DOHH2 (cell line): ENCODE data around the gene TSPAN11.

Experiments
- H3F3A ChIP-seq: fragments of 200-600 bp; sonication (generic), shearing (Covaris generic); 2 replicates; pipeline ENCODE4 v1.6.0; 2016; ENCODE audit warnings: antibody characterized with exemption, mild to moderate bottlenecking; ENCODE audit not compliant: control insufficient read depth, insufficient read depth
- H3K27ac ChIP-seq: fragments of 200-600 bp; sonication (generic); 2 replicates; pipeline ENCODE4 v1.5.1; 2014; ENCODE audit warnings: low read depth, mild to moderate bottlenecking, low read length, moderate library complexity
- H3K27me3 ChIP-seq: fragments of 200-600 bp; sonication (generic); 2 replicates; pipeline ENCODE4 v1.6.1; 2014; ENCODE audit warnings: mild to moderate bottlenecking, low read length, mixed read lengths; ENCODE audit not compliant: control insufficient read depth
- H3K36me3 ChIP-seq: fragments of 200-600 bp; sonication (generic); 2 replicates; pipeline ENCODE4 v1.6.1; 2014; ENCODE audit warnings: mild to moderate bottlenecking, low read length, moderate library complexity, mixed read lengths; ENCODE audit not compliant: control insufficient read depth
- H3K4me1 ChIP-seq: fragments of 200-600 bp; sonication (generic); 2 replicates; pipeline ENCODE4 v1.6.1; 2014; ENCODE audit warnings: mild to moderate bottlenecking, low read length, mixed read lengths; ENCODE audit not compliant: control insufficient read depth
- H3K4me2 ChIP-seq: fragments of 200-600 bp; sonication (generic); 2 replicates; pipeline ENCODE4 v1.6.0; 2014; ENCODE audit warnings: mild to moderate bottlenecking, low read length, moderate library complexity
- H3K4me3 ChIP-seq: fragments of 200-600 bp; sonication (generic); 2 replicates; pipeline ENCODE4 v1.5.1; 2014; ENCODE audit warnings: mild to moderate bottlenecking, low read length, mixed read lengths
- H3K79me2 ChIP-seq: fragments of 200-600 bp; sonication (generic); 2 replicates; pipeline ENCODE4 v1.6.1; 2014; ENCODE audit warnings: mild to moderate bottlenecking, low read length, mixed read lengths; ENCODE audit not compliant: control insufficient read depth
- H3K9me2 ChIP-seq: fragments of 200-600 bp; sonication (generic); replicated peaks from 2 replicates; pipeline ENCODE4 v1.6.1; 2014; ENCODE audit warnings: mild to moderate bottlenecking, low read length, mixed read lengths; ENCODE audit not compliant: control insufficient read depth
- H3K9me3 ChIP-seq: fragments of 200-600 bp; sonication (generic); 2 replicates; pipeline ENCODE4 v1.6.1; 2014; ENCODE audit warnings: antibody characterized with exemption, low read length, mixed read lengths; ENCODE audit not compliant: control insufficient read depth, insufficient read depth
- H4K20me1 ChIP-seq: fragments of 200-600 bp; sonication (generic); 2 replicates; pipeline ENCODE4 v1.6.0; 2014; ENCODE audit warnings: low read depth, mild to moderate bottlenecking, antibody characterized with exemption, low read length, moderate library complexity; ENCODE audit not compliant: control insufficient read depth, insufficient read depth
- EZH2phosphoT487 ChIP-seq: fragments of 200-600 bp; sonication (generic); IDR thresholded peaks from 2 replicates; pipeline ENCODE4 v1.6.1; 2017; ENCODE audit warnings: borderline replicate concordance, mild to moderate bottlenecking, antibody characterized with exemption, low read length, moderate library complexity, mixed read lengths
- TF ChIP-seq, protein P1 (sequence below): fragments of 200-600 bp; sonication (generic); IDR thresholded peaks from one replicate; pipeline ENCODE4 v1.5.1; 2014; ENCODE audit warnings: antibody characterized with exemption, mild to moderate bottlenecking, low read depth, low read length; ENCODE audit not compliant: poor library complexity, severe bottlenecking

Gene TSPAN11

GRCh38 chr12:30908722-30909348 is 17.7 kb upstream of the TSPAN11 start:
- no peaks in the 10 kb centered on the region for H3K36me3 ChIP-seq
- no peaks in the 10 kb centered on the region for H3K79me2 ChIP-seq
- no peaks in the 10 kb centered on the region for H3K9me3 ChIP-seq
- H3K9me2 ChIP-seq = no peaks in the 10 kb centered on the region
- H3K27me3 ChIP-seq = 0 out of 2 replicates have a peak, but pooled peaks cover 3% of the 10 kb centered on the region
- TF ChIP-seq, protein P1, sequence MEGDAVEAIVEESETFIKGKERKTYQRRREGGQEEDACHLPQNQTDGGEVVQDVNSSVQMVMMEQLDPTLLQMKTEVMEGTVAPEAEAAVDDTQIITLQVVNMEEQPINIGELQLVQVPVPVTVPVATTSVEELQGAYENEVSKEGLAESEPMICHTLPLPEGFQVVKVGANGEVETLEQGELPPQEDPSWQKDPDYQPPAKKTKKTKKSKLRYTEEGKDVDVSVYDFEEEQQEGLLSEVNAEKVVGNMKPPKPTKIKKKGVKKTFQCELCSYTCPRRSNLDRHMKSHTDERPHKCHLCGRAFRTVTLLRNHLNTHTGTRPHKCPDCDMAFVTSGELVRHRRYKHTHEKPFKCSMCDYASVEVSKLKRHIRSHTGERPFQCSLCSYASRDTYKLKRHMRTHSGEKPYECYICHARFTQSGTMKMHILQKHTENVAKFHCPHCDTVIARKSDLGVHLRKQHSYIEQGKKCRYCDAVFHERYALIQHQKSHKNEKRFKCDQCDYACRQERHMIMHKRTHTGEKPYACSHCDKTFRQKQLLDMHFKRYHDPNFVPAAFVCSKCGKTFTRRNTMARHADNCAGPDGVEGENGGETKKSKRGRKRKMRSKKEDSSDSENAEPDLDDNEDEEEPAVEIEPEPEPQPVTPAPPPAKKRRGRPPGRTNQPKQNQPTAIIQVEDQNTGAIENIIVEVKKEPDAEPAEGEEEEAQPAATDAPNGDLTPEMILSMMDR = no peak
- no peak for TF ChIP-seq EZH2phosphoT487
- no peaks in the 10 kb centered on the region for H3K4me1 ChIP-seq
- H3K27ac ChIP-seq = no peak overlapping the region
- no peaks in the 10 kb centered on the region for H4K20me1 ChIP-seq
- H3K4me3 ChIP-seq = no peak overlapping the region
- H3K4me2 ChIP-seq = no peak overlapping the region
- no peaks in the 10 kb centered on the region for H3F3A ChIP-seq

- no peaks in the 10 kb centered on the region for H3K9me2 ChIP-seq
- H3K27me3 ChIP-seq = 0 out of 2 replicates have a peak, but pooled peaks cover 3% of the 10 kb centered on the region
- H3K9me3 ChIP-seq = no peaks in the 10 kb centered on the region
- no peaks in the 10 kb centered on the region for H3K79me2 ChIP-seq
- H3K27ac ChIP-seq = no peak overlapping the region
- H3K36me3 ChIP-seq = no peaks in the 10 kb centered on the region
- no peak overlapping the region for H3K4me3 ChIP-seq
- H4K20me1 ChIP-seq = no peaks in the 10 kb centered on the region
- H3K4me1 ChIP-seq = no peaks in the 10 kb centered on the region
- TF ChIP-seq EZH2phosphoT487 = no peak
- TF ChIP-seq, protein P1 = no peak
- H3K4me2 ChIP-seq = no peak overlapping the region
- no peaks in the 10 kb centered on the region for H3F3A ChIP-seq
Observed at GRCh38 chr12:30909349-30910037, 17.1 kb upstream of the TSPAN11 start.

DNA sequence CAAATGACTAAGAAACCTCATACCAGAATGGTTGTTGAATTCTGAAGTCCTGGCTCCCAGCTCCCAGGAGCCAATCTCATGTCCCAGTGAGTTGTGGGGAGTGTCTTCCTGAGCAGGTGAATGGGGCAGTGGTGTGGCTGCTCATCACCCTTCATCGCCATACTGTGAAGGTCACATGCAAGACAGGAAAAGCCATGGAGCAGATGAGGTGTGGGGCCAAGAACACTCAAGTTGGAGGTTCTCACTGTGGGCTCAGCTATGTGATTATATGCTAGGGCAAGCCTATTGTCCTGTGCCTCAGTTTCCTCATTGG is 16.6 kb upstream of the TSPAN11 start:
- Histone ChIP-seq H3K9me3 (no peaks in the 10 kb centered on the region), H3F3A (no peaks in the 10 kb centered on the region), H3K36me3 (no peaks in the 10 kb centered on the region), H3K4me1 (no peaks in the 10 kb centered on the region), H3K27ac (no peak overlapping the region), H4K20me1 (no peaks in the 10 kb centered on the region), H3K9me2 (no peaks in the 10 kb centered on the region), H3K27me3 (0 out of 2 replicates have a peak, but pooled peaks cover 3% of the 10 kb centered on the region), H3K4me2 (no peak overlapping the region), H3K4me3 (no peak overlapping the region), H3K79me2 (no peaks in the 10 kb centered on the region)
- TF ChIP-seq, protein P1 = no peak
- no peak for TF ChIP-seq EZH2phosphoT487
